Activated CD8-positive, alpha-beta T cell treated with anti-CD3 and anti-CD28 coated beads for 36 hours (primary cell): Measurements from ENCODE around the gene PLEKHG1. TPM values are rescaled to one million over a fixed set of nuclear protein-coding genes. Genes with fewer than 3 reads are reported as not detected.

ENCODE experiments used
- ATAC-seq: fragments of 200-7000 bp; cut with Tn5 transposase; one replicate; pipeline ENCODE4 v1.10.0; 2021; ENCODE audit warnings: mild to moderate bottlenecking, moderate library complexity
- CTCF ChIA-PET: fragments of 350-600 bp; sonication (Branson Sonifier 250); formaldehyde crosslinking; loops from one replicate; lab custom pipeline; 2021; ENCODE audit warnings: antibody characterized with exemption; lab: Charles Lee
- POLR2A ChIA-PET: fragments of 350-600 bp; sonication (Branson Sonifier 250); formaldehyde crosslinking; loops from one replicate; lab custom pipeline; 2021; ENCODE audit warnings: antibody characterized with exemption; lab: Charles Lee
- DNase-seq: peaks from one replicate; pipeline ENCODE4 v3.0.0-alpha.2; 2020
- H3K27ac Mint-ChIP-seq: one replicate; pipeline ENCODE4 v1.8.0; 2021; ENCODE audit warnings: mild to moderate bottlenecking, mixed read lengths
- H3K27me3 Mint-ChIP-seq: one replicate; pipeline ENCODE4 v1.8.0; 2021; ENCODE audit warnings: mixed read lengths
- H3K36me3 Mint-ChIP-seq: one replicate; pipeline ENCODE4 v1.8.0; 2021; ENCODE audit warnings: low read depth, mixed read lengths
- H3K4me1 Mint-ChIP-seq: one replicate; pipeline ENCODE4 v1.8.0; 2021; ENCODE audit warnings: low read depth, mixed read lengths
- H3K4me3 Mint-ChIP-seq: one replicate; pipeline ENCODE4 v1.8.0; 2021; ENCODE audit warnings: mild to moderate bottlenecking, moderate library complexity, mixed read lengths
- H3K9me3 Mint-ChIP-seq: one replicate; pipeline ENCODE4 v1.8.0; 2021; ENCODE audit warnings: mixed read lengths
- CTCF ChIP-seq: fragments of 200-600 bp; IDR thresholded peaks from one replicate; pipeline ENCODE4 v1.8.0; 2022; ENCODE audit warnings: antibody characterized with exemption, mild to moderate bottlenecking
- intact Hi-C: fragments of 100-400 bp; cut with micrococcal nuclease; formaldehyde crosslinking; loops from one replicate; pipeline ENCODE4 v1.10.0; 2022
- total RNA-seq, 2 experiments: library from RNA; stranded (reverse); gene quantifications; one replicate each; pipeline ENCODE4 v1.2.3, GENCODE V29; 2021

Gene PLEKHG1
- total RNA-seq, 2 experiments from 2014 or later: 4.2 to 4.8 TPM

GRCh38 chr6:150579611-150580010 lies 20.1 kb upstream of the PLEKHG1 start:
- no peaks in the 10 kb centered on the region for H3K4me1 Mint-ChIP-seq
- ATAC-seq: no peak
- no peak for TF ChIP-seq CTCF
- H3K27ac Mint-ChIP-seq: no peak overlapping the region
- intact Hi-C loops: no loop called here
- no peaks in the 10 kb centered on the region for H3K36me3 Mint-ChIP-seq
- ChIA-PET POLR2A (no interaction called here), CTCF (no interaction called here)
- H3K27me3 Mint-ChIP-seq: peaks cover 4% of the 10 kb centered on the region
- no peak overlapping the region for H3K4me3 Mint-ChIP-seq
- no peak for DNase-seq
- no peaks in the 10 kb centered on the region for H3K9me3 Mint-ChIP-seq

GRCh38 chr6:150580489-150580888 lies 19.2 kb upstream of the PLEKHG1 start:
- H3K27me3 Mint-ChIP-seq: peaks cover 3% of the 10 kb centered on the region
- no peak for TF ChIP-seq CTCF
- DNase-seq (no peak), ATAC-seq (no peak)
- H3K4me1 Mint-ChIP-seq: no peaks in the 10 kb centered on the region
- H3K36me3 Mint-ChIP-seq: no peaks in the 10 kb centered on the region
- ChIA-PET CTCF (interaction anchor here (0.6 kb wide), 1 partner anchor 163 kb away, joined by 3 read pairs; no protein-coding TSS in a partner anchor), POLR2A (no interaction called here)
- intact Hi-C loops: no loop called here
- no peak overlapping the region for H3K4me3 Mint-ChIP-seq
- no peak overlapping the region for H3K27ac Mint-ChIP-seq
- no peaks in the 10 kb centered on the region for H3K9me3 Mint-ChIP-seq

GRCh38 chr6:150584065-150584464 lies 15.6 kb upstream of the PLEKHG1 start:
- POLR2A ChIA-PET: no interaction called here
- Mint-ChIP-seq H3K4me3 (no peak overlapping the region), H3K27me3 (no peaks in the 10 kb centered on the region), H3K27ac (no peak overlapping the region), H3K36me3 (no peaks in the 10 kb centered on the region), H3K9me3 (no peaks in the 10 kb centered on the region), H3K4me1 (no peaks in the 10 kb centered on the region)
- intact Hi-C loops: no loop called here
- no peak for ATAC-seq
- CTCF ChIA-PET: interaction anchor here (1.1 kb wide), 1 partner anchor 14 kb away, joined by 3 read pairs; no protein-coding TSS in a partner anchor
- no peak for DNase-seq
- no peak for TF ChIP-seq CTCF

- ChIA-PET POLR2A (no interaction called here), CTCF (interaction anchor here (1.1 kb wide), 1 partner anchor 14 kb away, joined by 3 read pairs; no protein-coding TSS in a partner anchor)
- no peak for ATAC-seq
- Mint-ChIP-seq H3K4me3 (no peak overlapping the region), H3K9me3 (no peaks in the 10 kb centered on the region), H3K27ac (no peak overlapping the region), H3K4me1 (no peaks in the 10 kb centered on the region), H3K36me3 (no peaks in the 10 kb centered on the region), H3K27me3 (no peaks in the 10 kb centered on the region)
- DNase-seq: no peak
- intact Hi-C loops: no loop called here
- TF ChIP-seq CTCF: no peak
Observed at GRCh38 chr6:150584596-150584995, 15.1 kb upstream of the PLEKHG1 start.

GRCh38 chr6:150586850-150587359 lies 12.8 kb upstream of the PLEKHG1 start:
- Mint-ChIP-seq H3K27ac (no peak overlapping the region), H3K4me1 (no peaks in the 10 kb centered on the region), H3K36me3 (no peaks in the 10 kb centered on the region), H3K4me3 (no peak overlapping the region), H3K9me3 (no peaks in the 10 kb centered on the region), H3K27me3 (peaks cover 2% of the 10 kb centered on the region)
- TF ChIP-seq CTCF: no peak
- no peak for ATAC-seq
- intact Hi-C loops: no loop called here
- CTCF ChIA-PET: no interaction called here
- DNase-seq: no peak
- POLR2A ChIA-PET: no interaction called here
